Stimulated activated CD8-positive, alpha-beta memory T cell treated with anti-CD3 and anti-CD28 coated beads, Interleukin-4, amount 100 ng/mL, for 24 hours (primary cell): ENCODE data around the gene RABGGTA.
A peak's percentile ranks its signal among the peaks of the same experiment; 100 is the strongest.
"Not testable (repeated sequence)": the region's sequence is repeated elsewhere in the genome, so short reads cannot be mapped to it uniquely, and the experiment has no call there.

Source experiments
- DNase-seq: peaks from one replicate; pipeline ENCODE4 v3.0.0-alpha.2; 2020; ENCODE audit warnings: low read depth

Gene RABGGTA

GRCh38 chr14:24260780-24261157 lies 10.6 kb downstream of the RABGGTA start:
- no peak for DNase-seq

- no peak for DNase-seq
These were observed 11.2 kb downstream of the RABGGTA start for GRCh38 chr14:24260026-24260779.

GRCh38 chr14:24259282-24260025 lies 11.9 kb downstream of the RABGGTA start:
- no peak for DNase-seq

GRCh38 chr14:24258548-24259265 lies 12.7 kb downstream of the RABGGTA start:
- no peak for DNase-seq

GRCh38 chr14:24258119-24258518 lies 13.3 kb downstream of the RABGGTA start:
- DNase-seq, result no peak

GRCh38 chr14:24256960-24257359 lies 14.4 kb downstream of the RABGGTA start:
- DNase-seq, result no peak

GRCh38 chr14:24255931-24256711 lies 15.3 kb downstream of the RABGGTA start:
- no peak for DNase-seq

GRCh38 chr14:24255438-24255837 lies 16.0 kb downstream of the RABGGTA start:
- DNase-seq, result no peak

- no peak for DNase-seq
These were observed 16.6 kb downstream of the RABGGTA start for GRCh38 chr14:24254630-24255392.

GRCh38 chr14:24253936-24254335 lies 17.5 kb downstream of the RABGGTA start:
- DNase-seq, result no peak

GRCh38 chr14:24252289-24253124 lies 18.9 kb downstream of the RABGGTA start:
- DNase-seq, result no peak

GRCh38 chr14:24251880-24252288 lies 19.5 kb downstream of the RABGGTA start:
- DNase-seq, result no peak

GRCh38 chr14:24250354-24250753 lies 21.0 kb downstream of the RABGGTA start:
- no peak for DNase-seq

- no peak for DNase-seq
These were observed 22.0 kb downstream of the RABGGTA start for GRCh38 chr14:24249230-24250021.

GRCh38 chr14:24247422-24247821 lies 24.0 kb downstream of the RABGGTA start:
- no peak for DNase-seq

- DNase-seq, result no peak
These were observed 24.6 kb downstream of the RABGGTA start for GRCh38 chr14:24246765-24247212.

GRCh38 chr14:24245350-24245749 lies 26.0 kb downstream of the RABGGTA start:
- DNase-seq, result not testable (repeated sequence)

GRCh38 chr14:24243336-24243836 lies 28.0 kb downstream of the RABGGTA start:
- no peak for DNase-seq

- DNase-seq, result peak; percentile 89
These were observed 29.5 kb downstream of the RABGGTA start for GRCh38 chr14:24241829-24242443.
